Nephron (organoid): ENCODE measurements around the gene GTF3C5.

Experiments used
- H3K27ac Mint-ChIP-seq, 3 experiments: 2 replicates each; pipeline ENCODE4 v1.8.0; 2020; ENCODE audit warnings: mixed read lengths in 3 of 3, mild to moderate bottlenecking in 2 of 3, moderate library complexity in 1 of 3
- H3K27me3 Mint-ChIP-seq: 2 replicates; pipeline ENCODE4 v1.8.0; 2021; ENCODE audit warnings: low read depth, mild to moderate bottlenecking, moderate library complexity, mixed read lengths
- H3K36me3 Mint-ChIP-seq: 2 replicates; pipeline ENCODE4 v1.8.0; 2020; ENCODE audit warnings: low read depth, mixed read lengths
- H3K4me1 Mint-ChIP-seq: 2 replicates; pipeline ENCODE4 v1.8.0; 2020; ENCODE audit warnings: mixed read lengths
- H3K4me3 Mint-ChIP-seq, 3 experiments: 2 replicates each; pipeline ENCODE4 v1.8.0; 2020; ENCODE audit warnings: mild to moderate bottlenecking in 3 of 3, mixed read lengths in 3 of 3, moderate library complexity in 2 of 3
- H3K9me3 Mint-ChIP-seq: 2 replicates; pipeline ENCODE4 v1.8.0; 2020; ENCODE audit warnings: mixed read lengths
- TF ChIP-seq, protein P1 (sequence below), 3 experiments: fragments of 200-600 bp; sonication (generic); IDR thresholded peaks; one replicate each; pipeline ENCODE4 v1.5.0; 2021; ENCODE audit warnings: antibody characterized with exemption in 3 of 3; ENCODE audit not compliant: unreplicated experiment in 3 of 3

GTF3C5 gene

DNA sequence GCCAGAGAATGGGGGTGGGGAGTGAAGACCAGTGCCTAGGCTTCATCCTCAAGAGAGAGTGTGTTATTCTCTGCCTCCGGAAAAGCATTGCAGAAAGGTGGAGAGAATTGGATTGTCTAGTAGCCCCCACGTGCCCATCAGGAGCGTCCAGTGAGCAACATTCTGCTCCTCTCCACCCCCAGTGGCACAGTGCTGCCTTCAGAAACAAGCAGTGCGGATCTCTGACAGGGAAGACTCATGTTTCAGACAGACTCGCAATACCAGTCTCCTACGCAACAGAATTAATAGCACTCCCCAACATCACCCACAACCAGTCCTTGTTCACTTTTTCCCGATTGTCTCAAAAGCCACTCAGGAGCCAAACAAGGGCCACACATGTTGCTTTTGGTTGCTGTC lies 16.1 kb downstream of the GTF3C5 start:
- Mint-ChIP-seq H3K27me3 (no peaks in the 10 kb centered on the region), H3K4me1 (peaks cover 16% of the 10 kb centered on the region), H3K36me3 (peaks cover 60% of the 10 kb centered on the region), H3K9me3 (no peaks in the 10 kb centered on the region), H3K4me3 (no peak overlapping the region), H3K27ac (no peak overlapping the region)
- TF ChIP-seq, protein P1, sequence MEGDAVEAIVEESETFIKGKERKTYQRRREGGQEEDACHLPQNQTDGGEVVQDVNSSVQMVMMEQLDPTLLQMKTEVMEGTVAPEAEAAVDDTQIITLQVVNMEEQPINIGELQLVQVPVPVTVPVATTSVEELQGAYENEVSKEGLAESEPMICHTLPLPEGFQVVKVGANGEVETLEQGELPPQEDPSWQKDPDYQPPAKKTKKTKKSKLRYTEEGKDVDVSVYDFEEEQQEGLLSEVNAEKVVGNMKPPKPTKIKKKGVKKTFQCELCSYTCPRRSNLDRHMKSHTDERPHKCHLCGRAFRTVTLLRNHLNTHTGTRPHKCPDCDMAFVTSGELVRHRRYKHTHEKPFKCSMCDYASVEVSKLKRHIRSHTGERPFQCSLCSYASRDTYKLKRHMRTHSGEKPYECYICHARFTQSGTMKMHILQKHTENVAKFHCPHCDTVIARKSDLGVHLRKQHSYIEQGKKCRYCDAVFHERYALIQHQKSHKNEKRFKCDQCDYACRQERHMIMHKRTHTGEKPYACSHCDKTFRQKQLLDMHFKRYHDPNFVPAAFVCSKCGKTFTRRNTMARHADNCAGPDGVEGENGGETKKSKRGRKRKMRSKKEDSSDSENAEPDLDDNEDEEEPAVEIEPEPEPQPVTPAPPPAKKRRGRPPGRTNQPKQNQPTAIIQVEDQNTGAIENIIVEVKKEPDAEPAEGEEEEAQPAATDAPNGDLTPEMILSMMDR (IDR thresholded peaks at IDR 0.05; ENCODE audit: unreplicated experiment in 3 of 3): no peak

DNA sequence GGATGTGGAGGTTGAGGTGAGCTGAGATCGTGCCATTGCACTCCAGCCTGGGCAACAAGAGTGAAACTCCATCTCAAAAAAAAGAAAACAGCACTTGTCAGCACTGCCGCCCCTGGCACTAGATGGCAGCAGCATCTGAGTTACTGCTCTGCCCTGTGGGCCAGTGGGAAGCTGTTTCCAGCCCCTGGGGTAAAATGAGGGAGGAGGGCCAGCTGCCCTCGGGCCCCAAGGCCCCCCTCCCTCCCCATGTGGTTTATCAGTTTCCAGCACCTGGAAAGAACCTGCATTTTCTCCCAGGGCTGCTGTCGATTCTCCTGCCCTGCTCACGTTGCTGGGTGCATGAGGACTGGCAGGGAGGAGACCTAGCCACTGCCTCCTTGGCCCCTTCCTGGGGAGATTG lies 17.8 kb downstream of the GTF3C5 start:
- TF ChIP-seq, protein P1 (IDR thresholded peaks at IDR 0.05; ENCODE audit: unreplicated experiment in 3 of 3): no peak
- Mint-ChIP-seq H3K27ac (no peak overlapping the region), H3K36me3 (peaks cover 52% of the 10 kb centered on the region), H3K9me3 (no peaks in the 10 kb centered on the region), H3K27me3 (no peaks in the 10 kb centered on the region), H3K4me1 (peaks cover 16% of the 10 kb centered on the region), H3K4me3 (no peak overlapping the region)

- no peak overlapping the region for H3K27ac Mint-ChIP-seq
- H3K4me1 Mint-ChIP-seq: peaks cover 20% of the 10 kb centered on the region
- no peaks in the 10 kb centered on the region for H3K9me3 Mint-ChIP-seq
- no peak overlapping the region for H3K4me3 Mint-ChIP-seq
- H3K36me3 Mint-ChIP-seq: peaks cover 53% of the 10 kb centered on the region
- no peaks in the 10 kb centered on the region for H3K27me3 Mint-ChIP-seq
- TF ChIP-seq, protein P1 (IDR thresholded peaks at IDR 0.05; ENCODE audit: unreplicated experiment in 3 of 3): no peak
These were observed 18.2 kb downstream of the GTF3C5 start for GRCh38 chr9:133049043-133049442.

GRCh38 chr9:133050142-133050541 lies 19.3 kb downstream of the GTF3C5 start:
- Mint-ChIP-seq H3K27me3 (no peaks in the 10 kb centered on the region), H3K9me3 (no peaks in the 10 kb centered on the region), H3K36me3 (peaks cover 47% of the 10 kb centered on the region), H3K27ac (no peak overlapping the region), H3K4me3 (no peak overlapping the region), H3K4me1 (peaks cover 26% of the 10 kb centered on the region)
- TF ChIP-seq, protein P1 (IDR thresholded peaks at IDR 0.05; ENCODE audit: unreplicated experiment in 3 of 3): no peak

DNA sequence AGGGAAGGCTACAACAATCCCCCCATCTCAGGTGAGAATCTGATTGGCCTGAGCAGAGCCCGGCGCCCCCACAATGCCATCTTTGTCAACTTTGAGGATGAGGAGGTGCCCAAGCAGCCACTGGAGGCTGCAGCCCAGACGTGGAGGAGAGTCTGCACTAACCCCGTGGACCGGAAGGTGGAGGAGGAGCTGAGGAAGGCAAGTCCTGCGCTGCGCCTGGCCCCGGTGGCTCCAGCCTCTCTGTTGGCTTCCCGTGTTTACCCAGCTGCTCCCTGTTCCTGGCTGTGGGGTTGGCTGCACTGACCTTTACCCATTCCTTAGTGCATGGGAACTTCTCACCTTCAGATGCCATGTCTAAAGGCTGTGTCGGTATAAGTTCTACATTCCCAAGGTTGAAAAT lies 20.0 kb downstream of the GTF3C5 start:
- no peak overlapping the region for H3K27ac Mint-ChIP-seq
- TF ChIP-seq, protein P1 (IDR thresholded peaks at IDR 0.05; ENCODE audit: unreplicated experiment in 3 of 3): no peak
- no peaks in the 10 kb centered on the region for H3K27me3 Mint-ChIP-seq
- H3K36me3 Mint-ChIP-seq: peaks cover 49% of the 10 kb centered on the region
- no peaks in the 10 kb centered on the region for H3K9me3 Mint-ChIP-seq
- peaks cover 29% of the 10 kb centered on the region for H3K4me1 Mint-ChIP-seq
- H3K4me3 Mint-ChIP-seq: no peak overlapping the region

- H3K27ac Mint-ChIP-seq: no peak overlapping the region
- H3K4me3 Mint-ChIP-seq: no peak overlapping the region
- no peaks in the 10 kb centered on the region for H3K9me3 Mint-ChIP-seq
- H3K4me1 Mint-ChIP-seq: peaks cover 29% of the 10 kb centered on the region
- H3K36me3 Mint-ChIP-seq: peaks cover 50% of the 10 kb centered on the region
- no peaks in the 10 kb centered on the region for H3K27me3 Mint-ChIP-seq
- TF ChIP-seq, protein P1 (IDR thresholded peaks at IDR 0.05; ENCODE audit: unreplicated experiment in 3 of 3): no peak
These were observed 20.6 kb downstream of the GTF3C5 start for GRCh38 chr9:133051281-133051900.
